ENCODE results near the gene ALDH3A1. TPM values are rescaled to one million over a fixed set of nuclear protein-coding genes. Genes with fewer than 3 reads are reported as not detected.

Gene ALDH3A1
- total and polyA plus RNA-seq, 9 of the 15 experiments (the other 6 are each of a cell fraction or from before 2014, with no cell fraction given): not detected

DNA sequence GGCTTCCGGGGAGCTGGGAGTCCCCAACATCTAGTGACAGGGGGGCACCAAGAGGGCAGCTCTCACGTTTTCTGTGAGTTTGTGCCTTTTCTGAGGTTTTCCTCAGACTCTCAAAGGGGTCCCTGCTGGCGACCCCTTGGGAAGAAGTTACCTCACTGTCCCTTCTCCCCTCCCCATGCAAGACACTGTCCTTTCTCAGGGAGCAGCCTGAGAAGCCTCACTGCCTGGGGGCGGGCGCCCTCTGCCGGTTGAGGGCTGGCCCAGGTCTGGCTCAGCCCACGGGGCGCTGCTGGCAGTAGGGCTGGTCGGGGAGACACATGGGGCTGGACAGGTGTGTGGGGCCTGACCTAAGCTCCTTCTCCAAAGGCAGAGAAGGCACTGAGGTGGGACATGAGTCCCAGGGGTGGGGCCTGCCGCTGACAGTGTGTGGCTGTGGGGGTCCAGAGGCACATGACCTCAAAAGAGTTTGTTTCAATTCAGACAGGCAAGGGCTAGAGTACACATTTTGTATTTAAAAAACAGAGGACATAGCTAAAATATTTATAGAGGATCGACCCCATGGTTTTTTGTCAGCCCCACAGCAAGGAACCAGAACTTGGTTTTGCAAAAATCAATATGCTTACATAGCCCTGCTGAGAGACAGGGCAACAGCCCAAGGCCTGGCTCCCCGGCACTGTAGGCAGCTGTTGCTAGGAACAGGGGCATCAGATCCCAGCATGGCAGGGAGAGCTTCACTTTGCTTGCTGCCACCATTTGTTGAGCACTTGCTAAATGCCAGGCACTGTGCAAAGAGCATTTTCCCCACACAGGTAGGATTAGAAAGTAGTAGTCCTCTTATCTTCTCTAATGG is 18.5 kb upstream of the ALDH3A1 start (continued):
- peak in 1 of 3 experiments; percentile 25 for TF ChIP-seq YY1 (IDR thresholded peaks at IDR 0.05; ENCODE audit: borderline replicate concordance in 1 of 3, control insufficient read depth in 1 of 3, extremely low read depth in 1 of 3, insufficient read depth in 3 of 3, insufficient read length in 1 of 3, insufficient replicate concordance in 2 of 3, low read depth in 1 of 3, low read length in 2 of 3)
- TF ChIP-seq ARHGAP35 (IDR thresholded peaks at IDR 0.05; ENCODE audit: partially characterized antibody): no peak
- TF ChIP-seq ZNF77 (CRISPR knock-in tag; IDR thresholded peaks at IDR 0.05): no peak
- peak; percentile 43; the same call in 1 of the 2 replicates for TF ChIP-seq STAG1 (CRISPR knock-in tag; IDR thresholded peaks at IDR 0.05; ENCODE audit: borderline replicate concordance)
- TF ChIP-seq, protein P1, sequence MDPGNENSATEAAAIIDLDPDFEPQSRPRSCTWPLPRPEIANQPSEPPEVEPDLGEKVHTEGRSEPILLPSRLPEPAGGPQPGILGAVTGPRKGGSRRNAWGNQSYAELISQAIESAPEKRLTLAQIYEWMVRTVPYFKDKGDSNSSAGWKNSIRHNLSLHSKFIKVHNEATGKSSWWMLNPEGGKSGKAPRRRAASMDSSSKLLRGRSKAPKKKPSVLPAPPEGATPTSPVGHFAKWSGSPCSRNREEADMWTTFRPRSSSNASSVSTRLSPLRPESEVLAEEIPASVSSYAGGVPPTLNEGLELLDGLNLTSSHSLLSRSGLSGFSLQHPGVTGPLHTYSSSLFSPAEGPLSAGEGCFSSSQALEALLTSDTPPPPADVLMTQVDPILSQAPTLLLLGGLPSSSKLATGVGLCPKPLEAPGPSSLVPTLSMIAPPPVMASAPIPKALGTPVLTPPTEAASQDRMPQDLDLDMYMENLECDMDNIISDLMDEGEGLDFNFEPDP (CRISPR knock-in tag; IDR thresholded peaks at IDR 0.05): no peak
- TF ChIP-seq RAD21 (CRISPR knock-in tag; conservative IDR thresholded peaks at IDR 0.05 in 1 of 2, IDR thresholded peaks at IDR 0.05 in 1 of 2): peak; percentile 66 to 87
- TF ChIP-seq, protein P2, sequence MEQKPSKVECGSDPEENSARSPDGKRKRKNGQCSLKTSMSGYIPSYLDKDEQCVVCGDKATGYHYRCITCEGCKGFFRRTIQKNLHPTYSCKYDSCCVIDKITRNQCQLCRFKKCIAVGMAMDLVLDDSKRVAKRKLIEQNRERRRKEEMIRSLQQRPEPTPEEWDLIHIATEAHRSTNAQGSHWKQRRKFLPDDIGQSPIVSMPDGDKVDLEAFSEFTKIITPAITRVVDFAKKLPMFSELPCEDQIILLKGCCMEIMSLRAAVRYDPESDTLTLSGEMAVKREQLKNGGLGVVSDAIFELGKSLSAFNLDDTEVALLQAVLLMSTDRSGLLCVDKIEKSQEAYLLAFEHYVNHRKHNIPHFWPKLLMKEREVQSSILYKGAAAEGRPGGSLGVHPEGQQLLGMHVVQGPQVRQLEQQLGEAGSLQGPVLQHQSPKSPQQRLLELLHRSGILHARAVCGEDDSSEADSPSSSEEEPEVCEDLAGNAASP (IDR thresholded peaks at IDR 0.05): no peak
- TF ChIP-seq, protein P3, sequence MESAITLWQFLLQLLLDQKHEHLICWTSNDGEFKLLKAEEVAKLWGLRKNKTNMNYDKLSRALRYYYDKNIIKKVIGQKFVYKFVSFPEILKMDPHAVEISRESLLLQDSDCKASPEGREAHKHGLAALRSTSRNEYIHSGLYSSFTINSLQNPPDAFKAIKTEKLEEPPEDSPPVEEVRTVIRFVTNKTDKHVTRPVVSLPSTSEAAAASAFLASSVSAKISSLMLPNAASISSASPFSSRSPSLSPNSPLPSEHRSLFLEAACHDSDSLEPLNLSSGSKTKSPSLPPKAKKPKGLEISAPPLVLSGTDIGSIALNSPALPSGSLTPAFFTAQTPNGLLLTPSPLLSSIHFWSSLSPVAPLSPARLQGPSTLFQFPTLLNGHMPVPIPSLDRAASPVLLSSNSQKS (CRISPR knock-in tag; IDR thresholded peaks at IDR 0.05): no peak
- TF ChIP-seq, protein P4, sequence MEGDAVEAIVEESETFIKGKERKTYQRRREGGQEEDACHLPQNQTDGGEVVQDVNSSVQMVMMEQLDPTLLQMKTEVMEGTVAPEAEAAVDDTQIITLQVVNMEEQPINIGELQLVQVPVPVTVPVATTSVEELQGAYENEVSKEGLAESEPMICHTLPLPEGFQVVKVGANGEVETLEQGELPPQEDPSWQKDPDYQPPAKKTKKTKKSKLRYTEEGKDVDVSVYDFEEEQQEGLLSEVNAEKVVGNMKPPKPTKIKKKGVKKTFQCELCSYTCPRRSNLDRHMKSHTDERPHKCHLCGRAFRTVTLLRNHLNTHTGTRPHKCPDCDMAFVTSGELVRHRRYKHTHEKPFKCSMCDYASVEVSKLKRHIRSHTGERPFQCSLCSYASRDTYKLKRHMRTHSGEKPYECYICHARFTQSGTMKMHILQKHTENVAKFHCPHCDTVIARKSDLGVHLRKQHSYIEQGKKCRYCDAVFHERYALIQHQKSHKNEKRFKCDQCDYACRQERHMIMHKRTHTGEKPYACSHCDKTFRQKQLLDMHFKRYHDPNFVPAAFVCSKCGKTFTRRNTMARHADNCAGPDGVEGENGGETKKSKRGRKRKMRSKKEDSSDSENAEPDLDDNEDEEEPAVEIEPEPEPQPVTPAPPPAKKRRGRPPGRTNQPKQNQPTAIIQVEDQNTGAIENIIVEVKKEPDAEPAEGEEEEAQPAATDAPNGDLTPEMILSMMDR (IDR thresholded peaks at IDR 0.05 in 2 of 3, conservative IDR thresholded peaks at IDR 0.05 in 1 of 3; ENCODE audit: insufficient read depth in 2 of 3, low read depth in 1 of 3, low read length in 3 of 3): peak; percentile 79 to 87 (median 80)

Measured in K562 (cell line).